KOPT-K1 (cell line): Measurements from ENCODE around the gene UTRN.

Experiments used
- H3K27ac ChIP-seq: fragments of 200-600 bp; sonication (generic); 2 replicates; pipeline ENCODE4 v1.5.1; 2016; ENCODE audit warnings: antibody characterized with exemption, mild to moderate bottlenecking, low read depth, low read length; ENCODE audit not compliant: poor library complexity, severe bottlenecking
- H3K36me3 ChIP-seq: fragments of 200-600 bp; sonication (generic); 2 replicates; pipeline ENCODE4 v1.5.1; 2017; ENCODE audit warnings: antibody characterized with exemption, mild to moderate bottlenecking, low read length, moderate library complexity; ENCODE audit not compliant: insufficient read depth
- H3K9me3 ChIP-seq: fragments of 200-600 bp; sonication (generic); 2 replicates; pipeline ENCODE4 v1.5.1; 2017; ENCODE audit warnings: antibody characterized with exemption, low read length, mild to moderate bottlenecking; ENCODE audit not compliant: insufficient read depth, poor library complexity, severe bottlenecking

The UTRN gene

DNA sequence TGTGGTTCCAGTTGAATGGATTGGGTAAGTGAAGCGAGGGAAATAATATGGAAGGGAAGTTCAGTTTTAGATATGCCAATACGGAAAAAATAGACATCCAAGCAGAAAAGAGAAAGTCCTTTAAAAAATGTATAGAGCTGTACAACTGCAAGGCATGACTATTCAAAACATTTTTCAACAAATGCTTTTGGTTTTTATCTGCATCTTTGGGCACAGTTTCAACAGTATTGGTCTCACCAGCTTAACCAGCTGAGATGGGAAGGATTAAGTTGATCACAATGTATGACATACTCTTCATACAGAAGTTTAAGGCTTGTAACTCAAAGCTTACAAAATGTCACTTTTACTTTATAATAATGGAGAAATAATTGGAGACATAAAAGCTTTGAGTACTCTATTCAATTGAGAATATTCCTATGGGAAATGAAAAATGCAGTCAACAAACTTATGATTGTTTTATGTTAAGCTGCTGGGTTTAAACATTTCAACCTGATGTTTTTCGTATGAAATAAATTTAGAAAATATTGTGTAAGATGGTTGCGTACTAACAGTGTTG, 16.3 kb upstream of the UTRN start:
- H3K36me3 ChIP-seq = no peaks in the 10 kb centered on the region
- peaks cover 6% of the 10 kb centered on the region for H3K9me3 ChIP-seq
- H3K27ac ChIP-seq = no peak overlapping the region

DNA sequence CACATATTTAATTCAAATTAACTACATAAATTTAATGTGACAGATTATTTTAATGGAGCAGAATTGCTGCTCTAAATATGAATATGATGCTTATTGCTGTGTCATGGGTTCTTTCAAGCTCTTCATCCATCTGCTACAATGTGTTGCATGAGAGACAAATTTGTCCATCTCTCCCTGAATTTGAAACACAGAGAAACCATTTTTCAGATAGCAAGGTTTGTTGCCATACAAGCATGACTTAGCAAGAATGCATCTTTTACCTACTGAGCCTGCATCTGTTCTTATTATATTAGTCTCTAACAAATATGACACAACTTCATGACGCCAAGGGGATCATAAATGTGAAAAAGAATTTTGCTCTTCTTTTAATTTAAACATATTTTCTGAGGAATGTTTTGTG, 8.0 kb upstream of the UTRN start:
- H3K9me3 ChIP-seq = no peaks in the 10 kb centered on the region
- no peak overlapping the region for H3K27ac ChIP-seq

DNA sequence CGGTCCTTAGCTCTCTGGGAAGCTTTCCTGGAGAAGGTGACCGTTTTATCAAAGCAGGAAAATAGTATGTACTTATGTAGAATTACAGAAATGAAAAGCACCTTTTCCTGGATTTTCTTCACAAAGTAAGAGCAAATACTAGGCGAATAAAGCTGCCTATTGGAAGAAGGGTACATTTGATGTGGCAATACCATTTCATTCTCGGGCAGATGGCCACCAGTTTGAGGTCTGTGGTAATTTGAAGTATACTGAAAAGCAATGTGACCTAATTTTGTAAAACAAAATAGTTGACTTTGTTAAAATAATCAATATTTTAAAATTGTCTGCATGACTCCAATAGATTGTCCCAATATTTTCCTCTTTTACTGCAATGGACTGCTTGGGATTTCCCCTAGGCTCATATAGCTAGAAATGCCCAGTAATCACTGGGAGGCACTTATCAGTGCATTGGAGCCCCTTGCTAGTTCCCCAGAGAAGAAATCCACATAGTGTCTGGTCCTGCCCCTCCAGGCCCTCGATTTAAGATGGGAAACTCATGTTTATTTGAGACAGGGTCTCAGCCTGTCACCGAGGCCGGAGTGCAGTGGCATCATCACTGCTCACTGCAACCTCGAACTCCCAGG, 7.4 kb upstream of the UTRN start:
- Histone ChIP-seq H3K27ac (no peak overlapping the region), H3K9me3 (no peaks in the 10 kb centered on the region), H3K36me3 (no peaks in the 10 kb centered on the region)

More for the DNA sequence above, 8.0 kb upstream of the UTRN start:
- H3K36me3 ChIP-seq = no peaks in the 10 kb centered on the region

DNA sequence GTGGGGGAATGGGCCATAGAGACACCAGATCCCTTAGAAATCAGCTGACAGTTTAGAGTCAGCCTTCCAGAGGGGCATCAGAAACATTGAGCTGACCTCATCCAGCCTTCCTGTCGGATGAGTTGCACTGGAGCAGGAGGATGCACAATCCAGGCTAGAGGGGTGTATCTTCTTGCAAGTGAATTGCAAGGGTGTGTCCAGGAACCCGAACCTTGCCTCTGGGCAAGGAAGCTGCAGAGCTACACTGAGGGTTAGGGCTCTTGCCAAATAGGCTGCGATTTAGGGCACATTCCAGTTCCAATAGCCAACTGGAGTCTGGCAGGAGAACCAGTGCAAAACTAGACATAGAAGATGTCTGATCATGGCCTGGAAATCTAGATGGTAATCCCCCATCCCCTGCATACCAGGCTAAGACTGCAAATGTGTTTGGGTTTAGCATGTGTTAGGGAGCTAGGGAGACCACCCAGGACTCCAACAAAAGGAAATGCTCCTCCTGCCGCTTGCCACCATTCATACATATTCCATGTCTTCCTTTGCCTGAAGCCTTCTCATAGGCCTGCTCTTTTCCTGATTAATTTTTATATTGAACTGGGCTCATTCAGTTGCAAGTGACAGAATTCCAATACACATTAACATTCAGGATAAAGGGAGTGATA, 6.3 kb upstream of the UTRN start:
- H3K36me3 ChIP-seq = no peaks in the 10 kb centered on the region
- H3K27ac ChIP-seq = no peak overlapping the region
- no peaks in the 10 kb centered on the region for H3K9me3 ChIP-seq

DNA sequence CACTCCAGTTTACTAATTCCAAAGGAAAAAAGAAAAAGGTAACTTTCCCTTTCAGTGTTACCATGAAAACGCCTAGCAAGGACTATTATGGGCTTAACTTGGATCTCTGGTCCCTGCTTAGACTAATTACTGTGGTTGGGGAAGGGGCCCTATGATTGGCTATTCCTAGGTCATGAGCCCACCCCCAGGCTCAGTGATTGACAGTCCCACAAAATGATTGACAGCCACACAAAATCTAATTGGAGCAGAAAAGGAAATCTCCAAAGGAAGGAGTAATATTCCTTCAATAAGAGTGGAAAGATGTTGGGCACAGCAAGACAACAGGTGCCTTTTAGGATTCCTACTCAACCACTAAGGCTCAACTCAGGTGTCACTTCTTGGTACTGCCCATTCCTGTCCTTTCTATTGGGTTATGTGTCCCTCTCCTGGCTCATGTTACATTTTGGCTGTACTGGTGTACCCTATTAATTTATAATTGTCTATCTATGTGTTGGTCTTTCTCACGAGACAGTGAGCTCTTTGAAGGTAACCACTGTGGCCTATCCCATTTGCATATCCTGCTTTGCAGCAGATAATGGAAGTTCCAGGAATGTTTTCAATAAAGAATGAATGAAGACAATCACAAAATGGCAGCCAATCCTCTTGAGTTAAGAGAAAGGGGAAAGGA, 5.5 kb upstream of the UTRN start:
- Histone ChIP-seq H3K27ac (no peak overlapping the region), H3K9me3 (no peaks in the 10 kb centered on the region), H3K36me3 (no peaks in the 10 kb centered on the region)

DNA sequence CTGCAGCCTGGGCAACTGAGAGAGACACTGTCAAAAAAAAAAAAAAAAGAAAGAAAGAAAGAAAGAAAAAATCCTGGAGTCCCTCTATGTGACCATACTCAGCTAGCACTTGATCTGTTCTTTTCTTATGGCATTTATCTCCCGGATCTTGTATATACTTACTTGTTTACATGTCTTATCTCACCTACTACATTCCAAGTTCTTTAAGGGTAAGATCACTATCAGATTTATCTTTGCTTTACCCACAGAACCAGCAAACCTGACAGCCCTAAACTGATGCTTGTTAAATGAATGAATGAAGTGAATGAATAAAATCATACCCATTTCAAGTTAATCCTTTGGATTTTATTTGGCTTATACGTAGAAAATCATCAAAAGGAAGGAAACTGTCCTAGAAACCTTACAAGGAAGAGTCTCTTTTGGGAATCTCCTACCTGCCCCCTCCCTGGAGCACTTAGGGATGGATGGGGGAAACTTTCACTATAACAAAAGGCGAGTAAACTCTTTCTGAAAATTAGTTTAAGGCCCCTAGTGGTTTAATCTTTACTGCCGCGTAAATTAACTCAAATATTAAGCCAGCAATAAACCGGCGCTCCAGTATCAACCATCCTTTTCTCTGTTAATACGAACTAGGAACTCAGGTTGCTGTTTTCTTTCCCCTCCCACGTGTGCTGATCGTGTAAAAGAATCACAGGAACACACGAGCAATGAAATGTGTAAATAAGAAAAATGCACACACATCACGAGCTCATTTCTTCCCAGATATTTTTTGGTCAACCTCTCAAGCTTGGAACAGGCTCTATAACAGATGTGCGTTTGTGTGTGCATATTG, 1.3 kb upstream of the UTRN start:
- no peak overlapping the region for H3K27ac ChIP-seq
- no peaks in the 10 kb centered on the region for H3K9me3 ChIP-seq
- no peaks in the 10 kb centered on the region for H3K36me3 ChIP-seq

DNA sequence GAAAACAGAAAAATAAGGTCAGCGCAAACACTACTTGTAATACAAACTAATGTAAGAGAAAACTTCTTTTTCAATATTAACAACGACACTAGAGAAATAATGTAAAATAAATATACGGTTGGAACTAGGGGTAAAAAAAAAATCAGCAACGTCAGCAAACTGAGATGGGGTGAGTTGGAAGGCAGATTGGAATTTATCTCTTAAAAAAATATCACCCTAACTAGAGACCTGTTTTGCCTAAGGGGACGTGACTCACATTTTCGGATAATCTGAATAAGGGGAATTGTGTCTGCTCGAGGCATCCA, 705 bp upstream of the UTRN start:
- no peaks in the 10 kb centered on the region for H3K9me3 ChIP-seq
- H3K27ac ChIP-seq = peak overlapping the region; percentile 58
- no peaks in the 10 kb centered on the region for H3K36me3 ChIP-seq

DNA sequence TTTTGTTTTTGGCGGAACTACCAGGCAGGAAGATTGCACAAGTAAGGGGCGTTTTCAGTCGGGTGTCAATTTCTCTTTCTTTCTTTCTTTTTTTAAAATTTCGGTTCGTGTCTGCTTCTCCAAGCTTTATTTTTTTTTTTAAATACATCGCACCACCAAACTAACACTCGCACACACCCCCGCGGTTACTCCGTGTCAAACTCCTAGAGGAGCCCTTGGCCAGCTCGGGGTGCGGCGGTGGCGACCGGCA, 338 bp downstream of the UTRN start:
- Histone ChIP-seq H3K9me3 (no peaks in the 10 kb centered on the region), H3K36me3 (no peaks in the 10 kb centered on the region), H3K27ac (peak overlapping the region; percentile 58)

DNA sequence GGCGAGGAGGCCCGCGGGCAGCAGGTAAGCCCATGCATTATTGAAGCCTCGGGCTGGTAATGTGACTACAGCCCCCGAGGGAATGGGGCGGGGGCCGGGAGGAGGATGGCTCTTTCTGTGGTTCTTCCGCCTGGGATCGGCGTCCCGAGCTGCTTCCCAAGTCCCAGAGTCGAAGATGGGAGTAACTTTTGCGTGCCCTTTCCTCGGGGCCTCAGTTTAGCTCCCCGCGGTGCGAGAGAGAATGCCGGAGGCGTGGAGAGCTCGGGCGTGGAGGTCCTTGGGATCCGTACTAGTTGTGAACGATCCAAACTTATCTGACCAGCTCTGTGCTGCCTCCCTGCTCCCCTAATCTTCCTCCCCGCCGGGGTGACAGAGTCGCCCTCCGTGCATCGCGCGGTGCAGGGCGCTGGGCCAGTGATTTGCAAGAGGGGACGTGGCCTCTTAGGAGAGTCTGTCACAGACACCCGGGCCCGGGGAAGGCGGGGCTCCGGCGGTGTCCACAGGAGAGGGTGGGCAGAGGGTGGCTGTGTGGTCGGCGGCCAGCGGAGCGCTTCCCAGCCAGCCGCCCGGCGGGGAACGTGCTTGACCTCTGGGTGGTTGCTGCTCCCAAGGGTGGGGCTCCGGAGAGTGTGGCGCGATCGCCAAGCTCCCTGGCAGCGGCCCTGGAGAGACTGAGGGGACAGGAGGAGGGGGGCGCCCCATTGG, 815 bp downstream of the UTRN start:
- H3K9me3 ChIP-seq = no peaks in the 10 kb centered on the region
- H3K36me3 ChIP-seq = no peaks in the 10 kb centered on the region
- peak overlapping the region; percentile 58 for H3K27ac ChIP-seq

DNA sequence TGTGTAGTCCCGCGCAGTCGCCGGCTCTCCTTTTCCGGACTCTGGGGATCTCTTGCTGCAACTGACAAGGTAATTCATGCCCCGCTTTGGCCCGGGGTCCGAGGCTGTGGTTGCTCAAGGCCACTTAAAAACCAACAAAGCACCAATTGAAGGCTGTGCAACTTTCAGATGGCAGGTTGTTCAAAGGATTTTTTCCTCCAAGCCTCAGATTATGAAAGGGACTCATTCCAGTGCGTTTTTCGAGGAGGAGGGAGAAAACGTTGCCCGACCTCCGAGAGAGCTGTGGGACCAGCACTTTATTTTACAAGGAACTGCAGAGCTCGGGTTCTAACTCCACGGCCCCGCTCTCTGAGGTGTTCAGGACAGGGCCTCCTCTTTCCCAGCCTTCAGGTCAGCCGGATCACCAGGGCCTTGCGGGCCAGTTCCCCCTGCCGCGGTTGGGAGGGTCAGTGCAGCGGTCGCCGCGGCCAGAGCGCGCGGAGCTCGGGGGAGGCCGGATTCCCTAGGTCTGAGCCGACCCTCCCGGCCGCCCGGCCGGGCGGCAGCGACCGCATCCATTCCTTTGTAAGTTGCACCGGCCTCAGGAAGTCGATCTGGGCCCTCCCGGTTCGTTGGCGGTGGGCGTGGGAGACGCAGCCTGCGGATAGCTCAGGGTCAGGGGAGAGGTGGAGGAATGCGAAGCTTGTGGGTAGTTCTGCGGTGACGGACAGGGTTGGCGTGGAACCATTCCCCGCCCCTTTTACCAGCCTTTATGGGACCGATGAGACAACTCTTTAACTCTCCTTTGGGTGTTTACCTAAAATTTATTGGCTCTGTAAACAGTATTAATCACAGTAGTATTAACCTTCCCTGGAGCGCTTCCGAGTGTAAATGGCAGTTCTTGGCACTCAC, 1.6 kb downstream of the UTRN start:
- Histone ChIP-seq H3K27ac (no peak overlapping the region), H3K9me3 (no peaks in the 10 kb centered on the region), H3K36me3 (no peaks in the 10 kb centered on the region)

DNA sequence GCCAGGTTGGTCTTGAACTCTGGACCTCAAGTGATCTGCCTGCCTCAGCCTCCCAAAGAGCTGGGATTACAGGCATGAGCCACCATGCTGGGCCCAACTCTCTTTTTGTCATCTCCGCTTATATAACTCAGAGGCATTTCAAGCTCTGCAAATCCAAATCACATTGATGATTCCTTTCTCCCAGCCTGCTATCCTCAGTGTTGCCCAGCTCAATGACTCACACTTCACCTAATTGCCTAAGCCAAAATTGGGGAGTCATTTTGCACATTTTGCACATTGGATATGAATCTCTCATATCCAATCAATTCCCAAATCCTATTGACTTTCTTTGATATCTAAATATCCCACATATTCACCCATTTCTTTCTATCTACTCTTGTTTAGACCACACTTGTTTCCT, 3.9 kb downstream of the UTRN start:
- Histone ChIP-seq H3K27ac (no peak overlapping the region), H3K9me3 (no peaks in the 10 kb centered on the region), H3K36me3 (no peaks in the 10 kb centered on the region; the same call in 1 of the 2 replicates)

DNA sequence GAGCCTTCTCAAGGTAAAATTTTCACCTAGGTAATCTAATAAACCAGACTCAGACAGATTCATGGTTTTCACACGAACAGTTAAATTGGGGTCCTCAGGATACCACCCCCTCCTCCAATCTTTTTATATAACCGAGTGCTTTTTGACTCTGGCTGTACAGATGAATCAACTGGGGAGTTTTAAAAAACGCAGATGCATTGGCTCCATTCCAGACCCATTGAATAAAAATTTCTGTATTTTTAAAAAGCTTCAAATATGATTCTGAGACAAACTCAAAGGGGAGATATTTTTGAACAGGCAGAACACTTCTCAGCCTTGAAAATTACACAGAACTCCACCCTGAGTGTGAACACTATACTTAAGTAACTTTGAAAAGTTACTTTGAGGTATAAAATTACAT, 7.2 kb downstream of the UTRN start:
- H3K9me3 ChIP-seq = no peaks in the 10 kb centered on the region
- H3K36me3 ChIP-seq = no peaks in the 10 kb centered on the region; the same call in 1 of the 2 replicates
- no peak overlapping the region for H3K27ac ChIP-seq

DNA sequence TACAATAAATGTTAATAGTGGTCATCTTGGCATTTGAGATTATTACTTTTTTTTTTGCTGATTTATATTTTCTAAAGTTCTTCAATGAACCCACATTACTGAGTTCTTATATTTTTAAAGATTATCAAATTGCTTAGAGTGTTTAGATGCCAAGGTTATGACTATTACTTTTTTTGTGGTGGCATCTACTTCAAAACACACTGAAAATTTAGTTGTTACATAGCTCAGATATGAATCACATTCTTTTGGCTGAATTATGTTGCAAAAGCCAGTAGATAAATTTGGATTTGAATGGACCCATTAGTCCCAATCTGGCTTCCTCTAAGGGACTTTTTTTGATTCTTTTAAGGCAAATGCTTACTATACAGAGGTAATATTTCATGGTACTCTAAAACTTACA, 8.9 kb downstream of the UTRN start:
- no peaks in the 10 kb centered on the region; the same call in 1 of the 2 replicates for H3K36me3 ChIP-seq
- no peak overlapping the region for H3K27ac ChIP-seq
- no peaks in the 10 kb centered on the region for H3K9me3 ChIP-seq

DNA sequence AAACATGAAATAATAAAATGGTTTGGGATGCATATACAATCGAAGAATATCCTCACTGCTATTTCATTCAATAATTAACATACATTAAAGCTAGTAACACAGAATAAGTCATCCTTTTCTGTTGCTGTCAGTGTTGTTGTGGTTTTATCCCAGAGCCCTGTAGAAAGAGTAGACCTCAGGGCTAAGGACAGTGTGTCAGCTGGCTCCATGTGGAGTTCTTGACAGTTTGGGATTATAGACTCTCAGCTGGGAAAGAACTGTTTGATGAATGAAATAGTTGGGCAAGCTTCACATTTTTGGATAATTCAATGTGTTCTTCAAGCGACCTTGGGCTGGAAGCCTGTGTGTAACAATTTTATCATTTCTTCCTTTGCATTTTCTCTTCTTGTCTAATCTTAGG, 10.1 kb downstream of the UTRN start:
- H3K9me3 ChIP-seq = no peaks in the 10 kb centered on the region
- H3K36me3 ChIP-seq = no peaks in the 10 kb centered on the region; the same call in 1 of the 2 replicates
- H3K27ac ChIP-seq = no peak overlapping the region
